ENCODE measurements around the gene SLC39A7.
A peak's percentile ranks its signal among the peaks of the same experiment; 100 is the strongest.

SLC39A7 gene

GRCh38 chr6:33243476-33243875 is 42.8 kb downstream of the SLC39A7 start:
- DNase-seq: no peak

GRCh38 chr6:33247977-33248642 is 47.4 kb downstream of the SLC39A7 start:
- DNase-seq: peak; percentile 84

- DNase-seq: peak; percentile 50
Measured at GRCh38 chr6:33248643-33248931, 47.9 kb downstream of the SLC39A7 start.

GRCh38 chr6:33248932-33249731 is 48.5 kb downstream of the SLC39A7 start:
- peak; percentile 99 for DNase-seq

GRCh38 chr6:33249732-33250630 is 49.3 kb downstream of the SLC39A7 start:
- peak; percentile 77 for DNase-seq

- no peak for DNase-seq
Measured at GRCh38 chr6:33250731-33251130, 50.1 kb downstream of the SLC39A7 start.

GRCh38 chr6:33251395-33252012 is 50.8 kb downstream of the SLC39A7 start:
- DNase-seq: peak; percentile 35

- peak; percentile 80 for DNase-seq
Measured at GRCh38 chr6:33252759-33253158, 52.1 kb downstream of the SLC39A7 start.
